ENCODE measurements around the gene TGFB1.
"Not testable (repeated sequence)": the region's sequence is repeated elsewhere in the genome, so short reads cannot be mapped to it uniquely, and the experiment has no call there.

TGFB1 gene

GRCh38 chr19:41300555-41300954, 53.2 kb downstream of the TGFB1 start:
- no peak for TF ChIP-seq GATA1 (IDR thresholded peaks at IDR 0.05; ENCODE audit: low read depth, low read length)
- no peak for TF ChIP-seq POLR2A (IDR thresholded peaks at IDR 0.05; ENCODE audit: low read length)
- DNase-seq, result no peak

- DNase-seq, result peak; percentile 8 to 40
- TF ChIP-seq POLR2A (IDR thresholded peaks at IDR 0.05; ENCODE audit: low read length) (no peak), GATA1 (IDR thresholded peaks at IDR 0.05; ENCODE audit: low read depth, low read length) (no peak)
Observed at GRCh38 chr19:41299755-41300089, 54.0 kb downstream of the TGFB1 start.

GRCh38 chr19:41299046-41299754, 54.5 kb downstream of the TGFB1 start:
- no peak for TF ChIP-seq GATA1 (IDR thresholded peaks at IDR 0.05; ENCODE audit: low read depth, low read length)
- TF ChIP-seq POLR2A (IDR thresholded peaks at IDR 0.05; ENCODE audit: low read length), result no peak
- no peak for DNase-seq

GRCh38 chr19:41298348-41298964, 55.3 kb downstream of the TGFB1 start:
- TF ChIP-seq GATA1 (IDR thresholded peaks at IDR 0.05; ENCODE audit: low read depth, low read length) (no peak), POLR2A (IDR thresholded peaks at IDR 0.05; ENCODE audit: low read length) (no peak)
- DNase-seq, result no peak

GRCh38 chr19:41297628-41298347, 55.9 kb downstream of the TGFB1 start:
- no peak for DNase-seq
- TF ChIP-seq POLR2A (IDR thresholded peaks at IDR 0.05; ENCODE audit: low read length) (no peak), GATA1 (IDR thresholded peaks at IDR 0.05; ENCODE audit: low read depth, low read length) (no peak)

GRCh38 chr19:41296433-41296871, 57.3 kb downstream of the TGFB1 start:
- no peak for TF ChIP-seq GATA1 (IDR thresholded peaks at IDR 0.05; ENCODE audit: low read depth, low read length)
- no peak for TF ChIP-seq POLR2A (IDR thresholded peaks at IDR 0.05; ENCODE audit: low read length)

GRCh38 chr19:41295499-41295898, 58.2 kb downstream of the TGFB1 start:
- TF ChIP-seq POLR2A (IDR thresholded peaks at IDR 0.05; ENCODE audit: low read length) (no peak), GATA1 (IDR thresholded peaks at IDR 0.05; ENCODE audit: low read depth, low read length) (no peak)
- no peak for DNase-seq

More at GRCh38 chr19:41296433-41296871, 57.3 kb downstream of the TGFB1 start:
- no peak for DNase-seq

GRCh38 chr19:41294393-41294792, 59.3 kb downstream of the TGFB1 start:
- no peak for TF ChIP-seq GATA1 (IDR thresholded peaks at IDR 0.05; ENCODE audit: low read depth, low read length)
- no peak for TF ChIP-seq POLR2A (IDR thresholded peaks at IDR 0.05; ENCODE audit: low read length)
- no peak for DNase-seq

- DNase-seq, result not testable (repeated sequence)
Observed at GRCh38 chr19:41289814-41290213, 63.9 kb downstream of the TGFB1 start.

- TF ChIP-seq GATA1 (IDR thresholded peaks at IDR 0.05; ENCODE audit: low read depth, low read length) (no peak), POLR2A (IDR thresholded peaks at IDR 0.05; ENCODE audit: low read length) (no peak)
- DNase-seq, result no peak
Observed at GRCh38 chr19:41288673-41289530, 64.8 kb downstream of the TGFB1 start.
